CD4-positive, alpha-beta T cell treated with Interleukin-12 subunit alpha and Interleukin-12 subunit beta, for 1 hour (primary cell): ENCODE data around the gene GRHPR.

Source experiments
- DNase-seq: peaks from one replicate; pipeline ENCODE4 v3.0.0-alpha.2; 2020

Gene GRHPR

GRCh38 chr9:37399336-37399735, 23.2 kb upstream of the GRHPR start:
- no peak for DNase-seq

GRCh38 chr9:37404590-37404989, 17.9 kb upstream of the GRHPR start:
- DNase-seq = no peak

GRCh38 chr9:37405350-37405749, 17.1 kb upstream of the GRHPR start:
- no peak for DNase-seq

GRCh38 chr9:37405764-37406380, 16.6 kb upstream of the GRHPR start:
- DNase-seq = no peak

GRCh38 chr9:37406603-37407401, 15.7 kb upstream of the GRHPR start:
- DNase-seq = no peak

GRCh38 chr9:37407468-37407867, 15.0 kb upstream of the GRHPR start:
- no peak for DNase-seq

- peak; percentile 77 for DNase-seq
Measured at GRCh38 chr9:37408933-37409710, 13.4 kb upstream of the GRHPR start.

GRCh38 chr9:37410354-37410861, 12.1 kb upstream of the GRHPR start:
- DNase-seq = no peak

- DNase-seq = no peak
Measured at GRCh38 chr9:37410969-37411785, 11.3 kb upstream of the GRHPR start.

- DNase-seq = no peak
Measured at GRCh38 chr9:37412431-37413151, 9.9 kb upstream of the GRHPR start.

- DNase-seq = no peak
Measured at GRCh38 chr9:37413311-37413710, 9.2 kb upstream of the GRHPR start.

GRCh38 chr9:37414503-37414943, 8.0 kb upstream of the GRHPR start:
- no peak for DNase-seq

GRCh38 chr9:37415011-37415719, 7.3 kb upstream of the GRHPR start:
- DNase-seq = peak; percentile 82

GRCh38 chr9:37417252-37417803, 5.2 kb upstream of the GRHPR start:
- no peak for DNase-seq

- DNase-seq = no peak
Measured at GRCh38 chr9:37417857-37418618, 4.5 kb upstream of the GRHPR start.

- no peak for DNase-seq
Measured at GRCh38 chr9:37419204-37419603, 3.3 kb upstream of the GRHPR start.

GRCh38 chr9:37420271-37421215, 2.0 kb upstream of the GRHPR start:
- DNase-seq = no peak

- DNase-seq = no peak
Measured at GRCh38 chr9:37421914-37422288, 595 bp upstream of the GRHPR start.

GRCh38 chr9:37423508-37423907, 1.0 kb downstream of the GRHPR start:
- DNase-seq = no peak
